Keratinocyte (primary cell): Measurements from ENCODE around the gene PKNOX2. TPM values are rescaled to one million over a fixed set of nuclear protein-coding genes. Genes with fewer than 3 reads are reported as not detected.

Source experiments
- DNase-seq: peaks from one replicate; pipeline ENCODE4 v3.0.0-alpha.2; 2011; ENCODE audit warnings: low read depth, missing footprints, low spot score
- FAIRE-seq: peaks from 2 replicates; lab custom pipeline; 2011; peaks lifted over from hg19 to GRCh38; lab: Jason Lieb, UNC
- H2AFZ ChIP-seq: 2 replicates; pipeline ENCODE4 v1.6.0; 2012; ENCODE audit warnings: low read length, control low read depth, inconsistent platforms; ENCODE audit not compliant: control insufficient read depth
- H3K27ac ChIP-seq: 2 replicates; pipeline ENCODE4 v1.5.1; 2011; ENCODE audit warnings: low read length; ENCODE audit not compliant: control insufficient read depth, insufficient read depth
- H3K27me3 ChIP-seq: 3 replicates; pipeline ENCODE4 v1.6.0; 2011; ENCODE audit warnings: low read length; ENCODE audit not compliant: control insufficient read depth, insufficient read depth; ENCODE audit errors: extremely low read depth
- H3K36me3 ChIP-seq, 2 experiments: 2 replicates in 1 of 2; 3 replicates in 1 of 2; pipeline ENCODE4 v1.5.1; 2011; ENCODE audit warnings: low read length in 2 of 2, mild to moderate bottlenecking in 1 of 2; ENCODE audit not compliant: control insufficient read depth in 2 of 2, insufficient read depth in 2 of 2; ENCODE audit errors: extremely low read depth in 1 of 2
- H3K4me1 ChIP-seq: 3 replicates; pipeline ENCODE4 v1.5.1; 2011; ENCODE audit warnings: low read length; ENCODE audit not compliant: control insufficient read depth, insufficient read depth; ENCODE audit errors: extremely low read depth
- H3K4me2 ChIP-seq: 3 replicates; pipeline ENCODE4 v1.6.0; 2011; ENCODE audit warnings: low read depth, low read length; ENCODE audit not compliant: control insufficient read depth, insufficient read depth; ENCODE audit errors: extremely low read depth
- H3K4me3 ChIP-seq, 3 experiments: fragments of 200-600 bp in 1 of 3; sonication (generic) in 1 of 3; 2 replicates in 2 of 3; 3 replicates in 1 of 3; pipeline ENCODE4 v1.5.1; 2011 to 2016; ENCODE audit warnings: low read length in 3 of 3, mild to moderate bottlenecking in 3 of 3, control low read depth in 2 of 3, inconsistent platforms in 1 of 3, low read depth in 1 of 3, mixed read lengths in 1 of 3, mixed run types in 1 of 3, moderate library complexity in 1 of 3; ENCODE audit not compliant: control insufficient read depth in 2 of 3, insufficient read depth in 2 of 3; ENCODE audit errors: extremely low read depth in 1 of 3
- H3K79me2 ChIP-seq: 2 replicates; pipeline ENCODE4 v1.6.0; 2012; ENCODE audit warnings: low read length; ENCODE audit not compliant: control insufficient read depth, insufficient read depth
- H3K9ac ChIP-seq: 3 replicates; pipeline ENCODE4 v1.6.0; 2011; ENCODE audit warnings: low read length; ENCODE audit not compliant: control insufficient read depth, insufficient read depth; ENCODE audit errors: extremely low read depth
- H3K9me1 ChIP-seq: 3 replicates; pipeline ENCODE4 v1.6.0; 2011; ENCODE audit warnings: low read length; ENCODE audit not compliant: control insufficient read depth, insufficient read depth; ENCODE audit errors: extremely low read depth
- H3K9me3 ChIP-seq: 2 replicates; pipeline ENCODE4 v1.5.1; 2012; ENCODE audit warnings: low read depth, low read length; ENCODE audit not compliant: control insufficient read depth
- H4K20me1 ChIP-seq: 3 replicates; pipeline ENCODE4 v1.6.0; 2011; ENCODE audit warnings: low read length; ENCODE audit not compliant: control insufficient read depth, insufficient read depth; ENCODE audit errors: extremely low read depth
- CTCF ChIP-seq, 3 experiments: IDR thresholded peaks in 1 of 3; conservative IDR thresholded peaks in 1 of 3; optimal IDR thresholded peaks in 1 of 3; 2 replicates in 2 of 3; 3 replicates in 1 of 3; pipeline versions ENCODE3 to v1.5.1; 2011; ENCODE audit warnings: low read length in 3 of 3, mild to moderate bottlenecking in 3 of 3, moderate library complexity in 2 of 3, control low read depth in 1 of 3, inconsistent platforms in 1 of 3; ENCODE audit not compliant: insufficient read depth in 2 of 3; ENCODE audit errors: extremely low read depth in 1 of 3
- EZH2 ChIP-seq: IDR thresholded peaks from one replicate; pipeline ENCODE4 v1.6.1; 2012; ENCODE audit warnings: inconsistent platforms, mild to moderate bottlenecking, low read length, moderate library complexity
- dilution Hi-C: fragments of 300-500 bp; cut with MboI; formaldehyde crosslinking; loops from one replicate; pipeline ENCODE4 v1.7.0; 2020; ENCODE audit warnings: low sequenced_read_pairs; ENCODE audit not compliant: extremely low pct_ligation_motif_present
- polyA plus RNA-seq, 5 experiments: library from polyadenylated mRNA; depleted of rRNA in 3 of 5; stranded (reverse) in 3 of 5; stranded (forward) in 1 of 5; unstranded in 1 of 5; fragments of >200 nt; gene quantifications; 1 replicate in 1 of 5; 2 replicates in 3 of 5; 3 replicates in 1 of 5; pipeline versions ENCODE4 v1.2.1 to v1.2.3, GENCODE V29; 2011 to 2012; ENCODE audit warnings: missing spikeins in 2 of 5, low read depth in 1 of 5, low replicate concordance in 1 of 5

PKNOX2 gene
- polyA plus RNA-seq, 1 donor (not counting 4 experiments of a cell fraction or from before 2014, with no cell fraction given) = 0.05 TPM

- no peak overlapping the region for H3K27ac ChIP-seq
- TF ChIP-seq EZH2 (no peak), CTCF (optimal IDR thresholded peaks at IDR 0.05 in 1 of 3, IDR thresholded peaks at IDR 0.05 in 1 of 3, conservative IDR thresholded peaks at IDR 0.05 in 1 of 3; ENCODE audit: extremely low read depth in 1 of 3, insufficient read depth in 2 of 3, low read length in 3 of 3) (no peak)
- no peaks in the 10 kb centered on the region for H3K9me3 ChIP-seq
- H3K4me1 ChIP-seq = peaks cover 16% of the 10 kb centered on the region
- FAIRE-seq (no peak), DNase-seq (no peak)
- no peak overlapping the region for H2AFZ ChIP-seq
- H3K36me3 ChIP-seq = no peaks in the 10 kb centered on the region
- H3K9me1 ChIP-seq = no peaks in the 10 kb centered on the region
- dilution Hi-C loops = no loop called here
- no peak overlapping the region for H3K9ac ChIP-seq
- no peaks in the 10 kb centered on the region for H3K79me2 ChIP-seq
- H3K4me2 ChIP-seq = no peak overlapping the region
- no peak overlapping the region for H3K4me3 ChIP-seq
- no peaks in the 10 kb centered on the region for H4K20me1 ChIP-seq
- H3K27me3 ChIP-seq = peaks cover 9% of the 10 kb centered on the region
These were observed 134.6 kb downstream of the PKNOX2 start for GRCh38 chr11:125299061-125299615.

GRCh38 chr11:125299821-125300220 is 135.3 kb downstream of the PKNOX2 start:
- H3K4me2 ChIP-seq = no peak overlapping the region
- TF ChIP-seq CTCF (optimal IDR thresholded peaks at IDR 0.05 in 1 of 3, IDR thresholded peaks at IDR 0.05 in 1 of 3, conservative IDR thresholded peaks at IDR 0.05 in 1 of 3; ENCODE audit: extremely low read depth in 1 of 3, insufficient read depth in 2 of 3, low read length in 3 of 3) (no peak), EZH2 (no peak)
- no peaks in the 10 kb centered on the region for H3K36me3 ChIP-seq
- no peak overlapping the region for H3K27ac ChIP-seq
- H3K9me1 ChIP-seq = no peaks in the 10 kb centered on the region
- no peak overlapping the region for H3K9ac ChIP-seq
- no peak overlapping the region for H3K4me3 ChIP-seq
- no peaks in the 10 kb centered on the region for H3K79me2 ChIP-seq
- no peak overlapping the region for H2AFZ ChIP-seq
- H4K20me1 ChIP-seq = no peaks in the 10 kb centered on the region
- dilution Hi-C loops = no loop called here
- DNase-seq = no peak
- no peak for FAIRE-seq
- no peaks in the 10 kb centered on the region for H3K9me3 ChIP-seq
- peaks cover 4% of the 10 kb centered on the region for H3K27me3 ChIP-seq
- H3K4me1 ChIP-seq = peaks cover 16% of the 10 kb centered on the region
